Neural crest cell (in vitro differentiated cells): ENCODE results near the gene KLK1. TPM values are rescaled to one million over a fixed set of nuclear protein-coding genes. Genes with fewer than 3 reads are reported as not detected.

Source experiments
- DNase-seq: peaks from one replicate; pipeline ENCODE4 v3.0.0; 2021; ENCODE audit warnings: low read depth, mixed read lengths, low spot score
- H3K27ac Mint-ChIP-seq: one replicate; pipeline ENCODE4 v1.8.0; 2021; ENCODE audit warnings: mild to moderate bottlenecking, mixed read lengths; ENCODE audit not compliant: unreplicated experiment
- H3K27me3 Mint-ChIP-seq: 2 replicates; pipeline ENCODE4 v1.8.0; 2021; ENCODE audit warnings: low read depth, mild to moderate bottlenecking, mixed read lengths
- H3K36me3 Mint-ChIP-seq: 2 replicates; pipeline ENCODE4 v1.8.0; 2021; ENCODE audit warnings: low read depth, mild to moderate bottlenecking, mixed read lengths
- H3K4me1 Mint-ChIP-seq: 2 replicates; pipeline ENCODE4 v1.8.0; 2021; ENCODE audit warnings: mixed read lengths
- H3K4me3 Mint-ChIP-seq: one replicate; pipeline ENCODE4 v1.8.0; 2021; ENCODE audit warnings: mild to moderate bottlenecking, mixed read lengths
- H3K9me3 Mint-ChIP-seq: 2 replicates; pipeline ENCODE4 v1.8.0; 2021; ENCODE audit warnings: mixed read lengths
- total RNA-seq: library from RNA; stranded (reverse); gene quantifications from 2 replicates; pipeline ENCODE4 v1.2.1, GENCODE V29; 2021
- TF ChIP-seq, protein P1 (sequence below): fragments of 200-600 bp; sonication (generic); conservative IDR thresholded peaks from 2 replicates; pipeline ENCODE4 v1.5.0; 2021; ENCODE audit warnings: antibody characterized with exemption, mild to moderate bottlenecking

Gene KLK1
- total RNA-seq, 1 donor from 2014 or later: 0.44 TPM

DNA sequence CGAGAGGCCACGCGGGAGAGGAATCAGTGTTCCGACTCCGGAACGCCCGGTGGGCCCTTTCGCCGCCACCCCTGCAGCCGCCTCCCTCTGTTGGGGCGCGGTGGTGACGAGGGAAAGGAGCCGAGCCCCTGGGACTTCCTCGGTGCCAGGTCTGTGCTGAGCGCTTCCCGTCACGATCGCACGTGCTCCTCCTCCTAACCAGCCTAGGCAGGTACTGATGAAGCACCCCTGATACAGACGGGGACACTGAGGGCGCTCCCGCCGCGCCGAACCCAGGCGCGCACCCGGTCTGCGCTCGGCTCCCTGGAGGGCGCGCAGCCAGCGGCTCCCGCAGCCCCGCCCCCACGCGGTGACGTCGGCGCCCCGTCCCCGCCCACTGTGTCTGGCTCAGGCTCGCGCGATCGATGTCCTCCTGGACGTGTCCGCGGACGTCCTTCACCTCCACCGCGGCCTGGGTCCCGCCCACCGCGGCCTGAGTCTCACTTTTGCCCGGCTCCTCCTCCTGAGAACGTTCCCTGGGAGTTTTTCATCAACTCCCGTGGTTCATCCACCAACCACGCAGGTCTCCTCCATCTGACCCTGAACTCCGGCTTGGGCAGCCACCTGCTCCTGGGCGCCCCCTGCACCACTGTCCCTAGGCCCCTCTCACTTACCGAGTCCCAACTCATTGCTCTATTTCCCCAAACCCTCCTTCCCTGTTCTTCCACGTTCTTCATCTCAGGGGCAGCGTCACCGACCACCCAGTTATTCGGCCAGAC lies 12.4 kb upstream of the KLK1 start:
- Mint-ChIP-seq H3K9me3 (no peaks in the 10 kb centered on the region), H3K27me3 (peaks cover 67% of the 10 kb centered on the region), H3K4me1 (peaks cover 11% of the 10 kb centered on the region), H3K4me3 (peak overlapping the region; percentile 91), H3K36me3 (no peaks in the 10 kb centered on the region), H3K27ac (no peak overlapping the region)
- TF ChIP-seq, protein P1, sequence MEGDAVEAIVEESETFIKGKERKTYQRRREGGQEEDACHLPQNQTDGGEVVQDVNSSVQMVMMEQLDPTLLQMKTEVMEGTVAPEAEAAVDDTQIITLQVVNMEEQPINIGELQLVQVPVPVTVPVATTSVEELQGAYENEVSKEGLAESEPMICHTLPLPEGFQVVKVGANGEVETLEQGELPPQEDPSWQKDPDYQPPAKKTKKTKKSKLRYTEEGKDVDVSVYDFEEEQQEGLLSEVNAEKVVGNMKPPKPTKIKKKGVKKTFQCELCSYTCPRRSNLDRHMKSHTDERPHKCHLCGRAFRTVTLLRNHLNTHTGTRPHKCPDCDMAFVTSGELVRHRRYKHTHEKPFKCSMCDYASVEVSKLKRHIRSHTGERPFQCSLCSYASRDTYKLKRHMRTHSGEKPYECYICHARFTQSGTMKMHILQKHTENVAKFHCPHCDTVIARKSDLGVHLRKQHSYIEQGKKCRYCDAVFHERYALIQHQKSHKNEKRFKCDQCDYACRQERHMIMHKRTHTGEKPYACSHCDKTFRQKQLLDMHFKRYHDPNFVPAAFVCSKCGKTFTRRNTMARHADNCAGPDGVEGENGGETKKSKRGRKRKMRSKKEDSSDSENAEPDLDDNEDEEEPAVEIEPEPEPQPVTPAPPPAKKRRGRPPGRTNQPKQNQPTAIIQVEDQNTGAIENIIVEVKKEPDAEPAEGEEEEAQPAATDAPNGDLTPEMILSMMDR: no peak
- peak; percentile 83 for DNase-seq

DNA sequence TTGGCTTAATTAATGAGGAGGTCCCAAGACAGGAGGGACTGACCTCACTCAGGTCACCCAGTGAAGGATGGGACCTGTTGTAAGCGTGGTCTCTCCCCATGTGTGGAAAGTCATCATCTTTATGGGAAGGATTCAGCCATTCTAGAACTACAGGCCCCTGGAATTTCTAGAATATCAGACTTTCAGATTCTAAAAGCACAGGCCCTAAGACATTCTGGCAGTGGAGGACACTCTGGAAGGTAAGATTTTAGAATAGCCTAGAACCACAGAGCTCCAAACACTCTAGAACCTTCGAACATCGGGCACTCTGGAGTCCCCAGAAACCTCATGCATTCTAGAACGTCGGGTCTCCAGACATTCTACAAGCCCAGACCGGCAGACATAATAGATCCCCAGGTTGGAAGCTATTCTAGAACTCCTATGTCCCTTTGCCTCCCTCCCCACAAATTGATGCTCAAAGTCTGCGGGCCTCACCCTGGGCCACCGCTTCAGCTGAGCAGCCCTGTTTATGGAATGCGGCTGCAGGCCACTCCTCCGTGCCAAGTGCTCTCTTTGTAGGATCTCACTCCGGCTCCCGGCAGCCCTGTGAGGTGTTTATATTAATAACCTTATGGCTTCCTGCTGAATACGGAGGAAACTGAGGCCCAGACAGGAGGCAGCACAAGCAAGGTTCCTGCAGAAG lies 11.7 kb upstream of the KLK1 start:
- H3K4me3 Mint-ChIP-seq: peak overlapping the region; percentile 84
- H3K27me3 Mint-ChIP-seq: peaks cover 61% of the 10 kb centered on the region
- no peak overlapping the region for H3K27ac Mint-ChIP-seq
- peaks cover 11% of the 10 kb centered on the region for H3K4me1 Mint-ChIP-seq
- TF ChIP-seq, protein P1: no peak
- no peaks in the 10 kb centered on the region for H3K36me3 Mint-ChIP-seq
- no peak for DNase-seq
- no peaks in the 10 kb centered on the region for H3K9me3 Mint-ChIP-seq

DNA sequence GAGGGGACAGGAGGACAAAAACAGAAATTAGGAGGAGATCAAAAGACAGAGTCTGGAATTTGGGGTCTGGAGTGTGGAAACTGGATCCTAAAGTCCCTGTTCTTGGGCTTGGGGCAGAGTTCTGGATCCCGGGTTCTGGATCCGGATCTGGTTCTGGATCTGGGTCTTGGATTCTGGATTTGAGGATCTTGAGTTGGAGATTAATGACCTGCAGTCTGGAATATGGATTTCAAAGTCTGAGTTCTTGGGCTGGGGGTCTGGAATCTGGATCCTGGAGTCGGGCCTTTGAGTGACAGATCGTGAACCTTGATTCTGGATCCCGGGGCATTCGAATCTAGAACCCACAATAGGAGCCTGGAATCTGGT lies 10.2 kb upstream of the KLK1 start:
- Mint-ChIP-seq H3K27me3 (peaks cover 60% of the 10 kb centered on the region), H3K9me3 (no peaks in the 10 kb centered on the region), H3K27ac (no peak overlapping the region), H3K36me3 (no peaks in the 10 kb centered on the region), H3K4me1 (peaks cover 11% of the 10 kb centered on the region), H3K4me3 (no peak overlapping the region)
- TF ChIP-seq, protein P1: no peak
- DNase-seq: no peak

DNA sequence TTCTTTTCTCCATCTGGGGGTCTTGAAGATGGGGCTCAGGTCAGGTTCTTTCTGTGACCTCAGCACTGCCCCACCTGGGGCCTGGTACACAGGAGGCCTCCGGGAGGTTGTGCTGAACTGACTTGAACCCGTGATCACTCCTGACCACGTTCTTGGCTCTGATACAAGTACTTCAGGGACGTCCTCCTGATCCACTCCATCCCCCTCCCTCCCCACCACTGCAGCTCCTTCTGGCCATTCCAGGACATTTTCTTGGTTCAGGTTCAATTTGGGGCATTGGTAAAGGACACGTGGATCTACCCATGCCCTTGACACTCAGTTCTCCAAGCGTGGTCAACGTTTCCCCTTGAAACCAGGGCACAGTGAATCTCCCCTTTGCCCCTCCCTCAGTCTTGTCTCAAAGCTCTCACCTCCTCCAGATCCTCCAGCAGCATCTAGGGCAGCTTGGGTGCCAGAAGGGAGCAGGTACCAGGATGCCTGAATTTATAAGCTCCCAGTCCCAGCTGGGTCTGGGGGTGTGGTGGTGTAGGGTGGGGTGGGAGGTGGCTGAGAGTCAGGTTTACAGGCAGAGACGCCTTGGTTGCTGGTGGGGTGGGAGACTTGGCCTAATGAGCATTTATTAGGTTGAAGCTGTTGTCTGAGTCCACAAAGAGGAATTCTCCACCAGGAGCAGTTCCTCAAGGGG lies 9.7 kb upstream of the KLK1 start, which contains the start of gene KLK15:
Gene KLK15, minus strand, starts transcription at position 458 of the 685 bp plus-strand sequence. CDS start 2,082 bp downstream, outside the sequence.
- Mint-ChIP-seq H3K27ac (no peak within 1 kb of the TSS), H3K4me1 (peaks cover 10% of the 10 kb centered on the region), H3K4me3 (no peak within 1 kb of the TSS), H3K9me3 (no peaks in the 10 kb centered on the region), H3K36me3 (no peaks in the 10 kb centered on the region), H3K27me3 (peaks cover 58% of the 10 kb centered on the region)
- DNase-seq: no peak
- TF ChIP-seq, protein P1: no peak

DNA sequence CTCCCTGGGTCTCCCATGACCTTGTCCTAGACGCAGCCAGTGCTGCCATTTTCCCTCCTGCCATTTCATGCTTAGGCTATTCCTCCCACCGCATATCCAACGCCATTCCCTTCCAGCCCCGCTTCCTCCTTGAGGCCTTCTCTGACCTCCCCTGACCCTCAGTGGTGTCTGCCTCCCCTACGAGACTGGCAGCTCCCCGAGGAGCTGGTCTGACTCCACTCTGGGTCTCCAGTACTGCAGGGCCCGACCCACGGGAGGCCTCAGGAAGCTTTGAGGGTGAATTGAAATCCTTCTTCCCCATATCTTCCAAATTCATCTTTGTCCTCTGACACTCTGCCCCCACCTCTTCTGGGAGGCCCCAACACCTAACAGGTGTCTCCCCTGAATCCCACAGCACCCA lies 9.1 kb upstream of the KLK1 start:
- Mint-ChIP-seq H3K27me3 (peaks cover 59% of the 10 kb centered on the region), H3K36me3 (no peaks in the 10 kb centered on the region), H3K9me3 (no peaks in the 10 kb centered on the region), H3K27ac (no peak overlapping the region), H3K4me1 (peaks cover 8% of the 10 kb centered on the region), H3K4me3 (no peak overlapping the region)
- no peak for DNase-seq
- TF ChIP-seq, protein P1: no peak
